Hindlimb muscle (tissue), 1 donor: Measurements from ENCODE around the gene MYO5C. TPM values are rescaled to one million over a fixed set of nuclear protein-coding genes. Genes with fewer than 3 reads are reported as not detected.
A peak's percentile ranks its signal among the peaks of the same experiment; 100 is the strongest.

Experiments
- DNase-seq: peaks from one replicate; pipeline ENCODE4 v3.0.0-alpha.2; 2013
- polyA plus RNA-seq: library from polyadenylated mRNA; unstranded; fragments of 120-200 nt; gene quantifications from one replicate; pipeline ENCODE4 v1.2.1, GENCODE V29; 2013; ENCODE audit not compliant: insufficient read length

The MYO5C gene
- polyA plus RNA-seq, 1 donor: 9.4 TPM

- no peak for DNase-seq
Observed at GRCh38 chr15:52278636-52279367, 16.8 kb downstream of the MYO5C start.

GRCh38 chr15:52278135-52278534 is 17.5 kb downstream of the MYO5C start:
- no peak for DNase-seq

GRCh38 chr15:52277575-52277974 is 18.0 kb downstream of the MYO5C start:
- no peak for DNase-seq

GRCh38 chr15:52276256-52276770 is 19.3 kb downstream of the MYO5C start:
- no peak for DNase-seq

GRCh38 chr15:52263563-52264282 is 31.9 kb downstream of the MYO5C start:
- DNase-seq: no peak

- DNase-seq: no peak
Observed at GRCh38 chr15:52262364-52262763, 33.2 kb downstream of the MYO5C start.

- DNase-seq: no peak
Observed at GRCh38 chr15:52261498-52262242, 33.9 kb downstream of the MYO5C start.

GRCh38 chr15:52261026-52261425 is 34.6 kb downstream of the MYO5C start:
- no peak for DNase-seq

- DNase-seq: no peak
Observed at GRCh38 chr15:52259503-52259902, 36.1 kb downstream of the MYO5C start.

GRCh38 chr15:52258461-52258860 is 37.1 kb downstream of the MYO5C start:
- no peak for DNase-seq

GRCh38 chr15:52257734-52258062 is 37.9 kb downstream of the MYO5C start:
- no peak for DNase-seq

GRCh38 chr15:52256930-52257733 is 38.5 kb downstream of the MYO5C start:
- DNase-seq: peak; percentile 31

GRCh38 chr15:52256366-52256765 is 39.2 kb downstream of the MYO5C start:
- DNase-seq: peak; percentile 80

- DNase-seq: no peak
Observed at GRCh38 chr15:52255935-52256334, 39.7 kb downstream of the MYO5C start.

GRCh38 chr15:52255008-52255407 is 40.6 kb downstream of the MYO5C start:
- no peak for DNase-seq

GRCh38 chr15:52254391-52254790 is 41.2 kb downstream of the MYO5C start:
- DNase-seq: no peak

GRCh38 chr15:52252781-52253180 is 42.8 kb downstream of the MYO5C start:
- DNase-seq: no peak

GRCh38 chr15:52251144-52251860 is 44.3 kb downstream of the MYO5C start:
- no peak for DNase-seq

- DNase-seq: no peak
Observed at GRCh38 chr15:52247461-52247860, 48.1 kb downstream of the MYO5C start.

GRCh38 chr15:52246686-52247431 is 48.7 kb downstream of the MYO5C start:
- no peak for DNase-seq
